ENCODE measurements around the gene SCAND1.

SCAND1 gene

GRCh38 chr20:35904982-35905663 is 49.2 kb downstream of the SCAND1 start:
- DNase-seq (ENCODE audit: low spot score), result no peak

GRCh38 chr20:35903843-35904242 is 50.5 kb downstream of the SCAND1 start:
- DNase-seq (ENCODE audit: low spot score), result no peak

All from hematopoietic multipotent progenitor cell treated with erythropoietin and hydrocortisone succinate and interleukin-3 and kit ligand, for 17 days (in vitro differentiated cells).